CD14-positive monocyte (primary cell): ENCODE measurements around the gene APOBEC3B. TPM values are rescaled to one million over a fixed set of nuclear protein-coding genes. Genes with fewer than 3 reads are reported as not detected.

Experiments used
- DNase-seq, 3 donors: peaks; one replicate each; pipeline ENCODE4 v3.0.0-alpha.2; 2011 to 2022
- H2AFZ ChIP-seq: 2 replicates; pipeline ENCODE4 v1.6.0; 2012; ENCODE audit warnings: mild to moderate bottlenecking, low read depth, low read length, inconsistent platforms; ENCODE audit not compliant: insufficient read depth, poor library complexity, severe bottlenecking
- H3K27ac ChIP-seq, 2 donors: 1 replicate in 1 of 2; 2 replicates in 1 of 2; pipeline ENCODE4 v1.5.1; 2012 to 2013; ENCODE audit warnings: low read length in 2 of 2, control low read depth in 1 of 2, inconsistent platforms in 1 of 2, low read depth in 1 of 2, mild to moderate bottlenecking in 1 of 2
- H3K27me3 ChIP-seq, 2 donors: one replicate each; pipeline versions ENCODE4 v1.6.0 to v1.6.1; 2011 to 2013; ENCODE audit warnings: low read length in 2 of 2; ENCODE audit not compliant: control insufficient read depth in 2 of 2, insufficient read depth in 2 of 2
- H3K36me3 ChIP-seq, 2 donors: replicated peaks in 1 of 2; 1 replicate in 1 of 2; 2 replicates in 1 of 2; pipeline versions ENCODE4 v1.5.1 to v1.6.1; 2012 to 2013; ENCODE audit warnings: low read length in 2 of 2, control low read depth in 1 of 2, inconsistent platforms in 1 of 2, mild to moderate bottlenecking in 1 of 2; ENCODE audit not compliant: insufficient read depth in 2 of 2, control insufficient read depth in 1 of 2
- H3K4me1 ChIP-seq, 2 donors: 1 replicate in 1 of 2; 2 replicates in 1 of 2; pipeline versions ENCODE4 v1.5.1 to v1.6.1; 2012 to 2013; ENCODE audit warnings: low read length in 2 of 2, control low read depth in 1 of 2, inconsistent platforms in 1 of 2, mild to moderate bottlenecking in 1 of 2, moderate library complexity in 1 of 2; ENCODE audit not compliant: insufficient read depth in 2 of 2, control insufficient read depth in 1 of 2
- H3K4me2 ChIP-seq: replicated peaks from 2 replicates; pipeline ENCODE3; 2012; ENCODE audit warnings: low read length, moderate library complexity, mild to moderate bottlenecking; ENCODE audit not compliant: poor library complexity, severe bottlenecking; ENCODE audit errors: extremely low read depth
- H3K4me3 ChIP-seq, 3 experiments: fragments of 200-600 bp in 1 of 3; sonication (generic) in 1 of 3; replicated peaks in 1 of 3; 1 replicate in 2 of 3; 2 replicates in 1 of 3; pipeline ENCODE4 v1.5.1; 2011 to 2013; ENCODE audit warnings: low read length in 3 of 3, mild to moderate bottlenecking in 3 of 3, control low read depth in 2 of 3, low read depth in 2 of 3, inconsistent platforms in 1 of 3, moderate library complexity in 1 of 3
- H3K79me2 ChIP-seq: 2 replicates; pipeline ENCODE4 v1.6.0; 2012; ENCODE audit warnings: mild to moderate bottlenecking, control low read depth, inconsistent platforms, low read length, moderate library complexity; ENCODE audit not compliant: insufficient read depth
- H3K9ac ChIP-seq: 2 replicates; pipeline ENCODE4 v1.6.0; 2017; ENCODE audit warnings: low read length, mild to moderate bottlenecking; ENCODE audit not compliant: insufficient read depth, poor library complexity, severe bottlenecking
- H3K9me3 ChIP-seq, 2 donors: replicated peaks in 1 of 2; 1 replicate in 1 of 2; 2 replicates in 1 of 2; pipeline versions ENCODE4 v1.5.1 to v1.6.1; 2012 to 2013; ENCODE audit warnings: low read length in 2 of 2, control low read depth in 1 of 2; ENCODE audit not compliant: control insufficient read depth in 1 of 2, insufficient read depth in 1 of 2
- H4K20me1 ChIP-seq: 2 replicates; pipeline ENCODE4 v1.6.0; 2012; ENCODE audit warnings: mild to moderate bottlenecking, low read length, control low read depth, moderate library complexity; ENCODE audit not compliant: insufficient read depth
- H3K27ac Mint-ChIP-seq, 7 donors: one replicate each; pipeline ENCODE4 v1.8.0; 2020; ENCODE audit warnings: mild to moderate bottlenecking in 7 of 7, mixed read lengths in 7 of 7, moderate library complexity in 6 of 7, inconsistent platforms in 2 of 7
- H3K27me3 Mint-ChIP-seq, 3 donors: one replicate each; pipeline ENCODE4 v1.8.0; 2021 to 2022; ENCODE audit warnings: low read depth in 3 of 3, mild to moderate bottlenecking in 3 of 3, mixed read lengths in 3 of 3, moderate library complexity in 3 of 3, inconsistent platforms in 1 of 3
- H3K36me3 Mint-ChIP-seq, 2 donors: one replicate each; pipeline ENCODE4 v1.8.0; 2020; ENCODE audit warnings: mixed read lengths in 2 of 2, inconsistent platforms in 1 of 2, mild to moderate bottlenecking in 1 of 2
- H3K4me1 Mint-ChIP-seq: one replicate; pipeline ENCODE4 v1.8.0; 2020; ENCODE audit warnings: mild to moderate bottlenecking, mixed read lengths
- H3K4me3 Mint-ChIP-seq, 2 donors: one replicate each; pipeline ENCODE4 v1.8.0; 2020; ENCODE audit warnings: mild to moderate bottlenecking in 2 of 2, mixed read lengths in 2 of 2, moderate library complexity in 1 of 2
- H3K9me3 Mint-ChIP-seq, 7 donors: one replicate each; pipeline ENCODE4 v1.8.0; 2020 to 2022; ENCODE audit warnings: mixed read lengths in 7 of 7, mild to moderate bottlenecking in 6 of 7, moderate library complexity in 6 of 7, inconsistent platforms in 2 of 7
- CTCF ChIP-seq: fragments of 200-600 bp; IDR thresholded peaks from one replicate; pipeline ENCODE4 v1.8.0; 2022; ENCODE audit warnings: antibody characterized with exemption, mild to moderate bottlenecking
- WGBS: methylation state at CpG from one replicate; pipeline ENCODE4 v1.1.5; 2013; ENCODE audit warnings: missing lambda C conversion rate; ENCODE audit not compliant: insufficient coverage; 5-methylcytosine and 5-hydroxymethylcytosine counted together
- intact Hi-C, 2 donors: fragments of 100-400 bp; cut with micrococcal nuclease; formaldehyde crosslinking; loops; one replicate each; pipeline versions ENCODE4 v1.15.0 to v1.15.1; 2023
- polyA plus RNA-seq, 3 donors: library from polyadenylated mRNA; depleted of rRNA in 1 of 3; unstranded in 2 of 3; stranded (reverse) in 1 of 3; fragments of 300-500 nt in 2 of 3; fragments of >200 nt in 1 of 3; fragmentation: Illumina TruSeq in 2 of 3; gene quantifications; 1 replicate in 2 of 3; 2 replicates in 1 of 3; pipeline ENCODE4 v1.2.3, GENCODE V29; 2012 to 2021

Gene APOBEC3B
- polyA plus RNA-seq, 3 donors, result 0.40 to 48.2 (median 12.6) TPM

- Histone ChIP-seq H3K79me2 (no peaks in the 10 kb centered on the region), H3K36me3 (peaks cover 3 to 22% of the 10 kb centered on the region in 2 donors), H3K4me3 (no peak overlapping the region), H4K20me1 (peaks cover 3% of the 10 kb centered on the region), H3K27me3 (no peaks in the 10 kb centered on the region), H3K9ac (no peak overlapping the region), H3K4me2 (no peak overlapping the region), H3K4me1 (peaks cover 58 to 71% of the 10 kb centered on the region in 2 donors), H3K9me3 (no peaks in the 10 kb centered on the region), H3K27ac (peak overlapping the region; percentile 11 to 66), H2AFZ (no peak overlapping the region)
- Mint-ChIP-seq H3K4me1 (peaks cover 75% of the 10 kb centered on the region), H3K27me3 (peaks cover 2 to 9% (median 5%) of the 10 kb centered on the region in 3 donors), H3K9me3 (peaks cover 0 to 5% (median 0%) of the 10 kb centered on the region in 7 donors), H3K36me3 (peaks cover 45 to 55% of the 10 kb centered on the region in 2 donors), H3K27ac (peak overlapping the region in 5 of 7 donors; percentile 46 to 92 (median 89)), H3K4me3 (peak overlapping the region in 1 of 2 donors; percentile 35)
- intact Hi-C loops, result loop anchor here (5.0 kb wide), 2 partner anchors 38 to 93 kb away; partner anchors contain the start of gene CBX6 (in 1 of the 2)
- 82% methylated on average over 4 of the region's 4 CpGs for WGBS
- peak in 2 of 3 donors; percentile 25 to 49 for DNase-seq
- no peak for TF ChIP-seq CTCF
Observed at GRCh38 chr22:38964989-38965388, 17.2 kb upstream of the APOBEC3B start.

- Mint-ChIP-seq H3K27me3 (peaks cover 2 to 8% (median 5%) of the 10 kb centered on the region in 3 donors), H3K4me1 (peaks cover 79% of the 10 kb centered on the region), H3K4me3 (no peak overlapping the region), H3K36me3 (peaks cover 42 to 48% of the 10 kb centered on the region in 2 donors), H3K27ac (peak overlapping the region in 6 of 7 donors; percentile 18 to 99 (median 96)), H3K9me3 (peaks cover 0 to 5% (median 0%) of the 10 kb centered on the region in 7 donors)
- intact Hi-C loops, result loop anchor here (2.0 to 5.0 kb wide), 3 partner anchors 13 to 93 kb away; partner anchors contain the start of gene CBX6 (in 1 of the 2)
- H2AFZ ChIP-seq, result no peak overlapping the region
- H3K27ac ChIP-seq, result peak overlapping the region in 1 of 2 donors; percentile 88
- no peak overlapping the region for H3K9ac ChIP-seq
- TF ChIP-seq CTCF, result no peak
- peaks cover 66 to 75% of the 10 kb centered on the region in 2 donors for H3K4me1 ChIP-seq
- DNase-seq, result no peak
- no peaks in the 10 kb centered on the region for H3K9me3 ChIP-seq
- WGBS, result 94% methylated on average over 13 of the region's 14 CpGs
- no peaks in the 10 kb centered on the region for H3K79me2 ChIP-seq
- peaks cover 3 to 15% of the 10 kb centered on the region in 2 donors for H3K36me3 ChIP-seq
- H4K20me1 ChIP-seq, result no peaks in the 10 kb centered on the region
- no peaks in the 10 kb centered on the region for H3K27me3 ChIP-seq
- peak overlapping the region in 1 of 3 experiments; percentile 33 for H3K4me3 ChIP-seq
- H3K4me2 ChIP-seq, result no peak overlapping the region
Observed at GRCh38 chr22:38965614-38966379, 16.4 kb upstream of the APOBEC3B start.
